WTC11 (cell line): ENCODE data around the gene TANC1. TPM values are rescaled to one million over a fixed set of nuclear protein-coding genes. Genes with fewer than 3 reads are reported as not detected.

Source experiments
- ATAC-seq: fragments of 200-7000 bp; cut with Tn5 transposase; 2 replicates; pipeline ENCODE4 v1.10.0; 2021; ENCODE audit warnings: mild to moderate bottlenecking, moderate library complexity
- CTCF ChIA-PET: fragments of 300-600 bp; sonication (Branson Sonifier 250); formaldehyde crosslinking; loops from one replicate; lab custom pipeline; 2021; ENCODE audit warnings: antibody characterized with exemption; lab: Charles Lee
- POLR2A ChIA-PET: fragments of 350-600 bp; sonication (Branson Sonifier 250); formaldehyde crosslinking; loops from one replicate; lab custom pipeline; 2021; ENCODE audit warnings: antibody characterized with exemption; lab: Charles Lee
- DNase-seq: peaks from one replicate; pipeline ENCODE4 v3.0.0; 2021; ENCODE audit warnings: low spot score
- H3K27ac Mint-ChIP-seq: 2 replicates; pipeline ENCODE4 v1.8.0; 2021; ENCODE audit warnings: mixed read lengths
- H3K27me3 Mint-ChIP-seq: 2 replicates; pipeline ENCODE4 v1.8.0; 2021; ENCODE audit warnings: low read depth, mild to moderate bottlenecking, moderate library complexity, mixed read lengths
- H3K36me3 Mint-ChIP-seq: 2 replicates; pipeline ENCODE4 v1.8.0; 2021; ENCODE audit warnings: mixed read lengths
- H3K4me1 Mint-ChIP-seq: 2 replicates; pipeline ENCODE4 v1.8.0; 2022; ENCODE audit warnings: mixed read lengths
- H3K4me3 Mint-ChIP-seq: 2 replicates; pipeline ENCODE4 v1.8.0; 2021; ENCODE audit warnings: mild to moderate bottlenecking, moderate library complexity, mixed read lengths
- H3K9me3 Mint-ChIP-seq: 2 replicates; pipeline ENCODE4 v1.8.0; 2021; ENCODE audit warnings: mixed read lengths
- AFF4 ChIP-seq: sonication (generic); formaldehyde crosslinking; IDR thresholded peaks from 2 replicates; pipeline ENCODE4 v1.8.1; 2023; ENCODE audit warnings: mild to moderate bottlenecking, missing genetic modification reagents, borderline replicate concordance
- ATF6 ChIP-seq: sonication (generic); formaldehyde crosslinking; IDR thresholded peaks from 2 replicates; pipeline ENCODE4 v1.8.1; 2023; ENCODE audit warnings: mild to moderate bottlenecking, missing genetic modification reagents
- CBFB ChIP-seq: sonication (generic); formaldehyde crosslinking; IDR thresholded peaks from 2 replicates; pipeline ENCODE4 v1.8.1; 2022; ENCODE audit warnings: mild to moderate bottlenecking, low read depth, missing genetic modification reagents
- CREM ChIP-seq: sonication (generic); formaldehyde crosslinking; IDR thresholded peaks from 2 replicates; pipeline ENCODE4 v1.8.1; 2022; ENCODE audit warnings: mild to moderate bottlenecking, missing genetic modification reagents, moderate library complexity
- E2F5 ChIP-seq: sonication (generic); formaldehyde crosslinking; IDR thresholded peaks from 2 replicates; pipeline ENCODE4 v1.8.1; 2022; ENCODE audit warnings: mild to moderate bottlenecking, moderate library complexity, missing genetic modification reagents
- FOXK1 ChIP-seq: sonication (generic); formaldehyde crosslinking; IDR thresholded peaks from 2 replicates; pipeline ENCODE4 v1.8.0; 2022; ENCODE audit warnings: mild to moderate bottlenecking, moderate library complexity, missing genetic modification reagents
- FOXP1 ChIP-seq: sonication (generic); formaldehyde crosslinking; IDR thresholded peaks from 2 replicates; pipeline ENCODE4 v1.8.0; 2022; ENCODE audit warnings: missing genetic modification reagents, mild to moderate bottlenecking, moderate library complexity, borderline replicate concordance
- HMGA2 ChIP-seq: fragments of 250-450 bp; sonication (Bioruptor Pico); IDR thresholded peaks from 2 replicates; pipeline ENCODE4 v1.4.0; 2021; ENCODE audit warnings: mild to moderate bottlenecking, moderate library complexity
- HMGXB4 ChIP-seq: sonication (generic); formaldehyde crosslinking; IDR thresholded peaks from 2 replicates; pipeline ENCODE4 v1.8.1; 2023; ENCODE audit warnings: mild to moderate bottlenecking, moderate library complexity, missing genetic modification reagents
- IRF1 ChIP-seq: sonication (generic); formaldehyde crosslinking; IDR thresholded peaks from 2 replicates; pipeline ENCODE4 v1.8.0; 2023; ENCODE audit warnings: missing genetic modification reagents
- IRF2 ChIP-seq: sonication (generic); formaldehyde crosslinking; IDR thresholded peaks from 2 replicates; pipeline ENCODE4 v1.8.0; 2022; ENCODE audit warnings: low read depth, missing genetic modification reagents, borderline replicate concordance
- JAZF1 ChIP-seq: fragments of 250-450 bp; sonication (Bioruptor Pico); IDR thresholded peaks from 2 replicates; pipeline ENCODE4 v1.9.0; 2021; ENCODE audit warnings: moderate library complexity, mild to moderate bottlenecking, inconsistent platforms
- MLX ChIP-seq: sonication (generic); formaldehyde crosslinking; IDR thresholded peaks from 2 replicates; pipeline ENCODE4 v1.8.1; 2023; ENCODE audit warnings: mild to moderate bottlenecking, missing genetic modification reagents, moderate library complexity
- PRDM15 ChIP-seq: sonication (generic); formaldehyde crosslinking; IDR thresholded peaks from 2 replicates; pipeline ENCODE4 v1.8.0; 2022; ENCODE audit warnings: missing genetic modification reagents
- RORB ChIP-seq: fragments of 250-450 bp; sonication (Bioruptor Pico); IDR thresholded peaks from 2 replicates; pipeline ENCODE4 v1.9.0; 2021; ENCODE audit warnings: mild to moderate bottlenecking
- TEAD1 ChIP-seq: sonication (generic); formaldehyde crosslinking; IDR thresholded peaks from 2 replicates; pipeline ENCODE4 v1.8.0; 2022; ENCODE audit warnings: mild to moderate bottlenecking, missing genetic modification reagents
- USF1 ChIP-seq: sonication (generic); formaldehyde crosslinking; IDR thresholded peaks from 2 replicates; pipeline ENCODE4 v1.8.0; 2022; ENCODE audit warnings: mild to moderate bottlenecking, missing genetic modification reagents
- ZNF512 ChIP-seq: sonication (generic); formaldehyde crosslinking; IDR thresholded peaks from 2 replicates; pipeline ENCODE4 v1.8.1; 2022; ENCODE audit warnings: missing genetic modification reagents, borderline replicate concordance
- total RNA-seq: library from RNA; stranded (reverse); gene quantifications from 3 replicates; pipeline ENCODE4 v1.2.3, GENCODE V29; 2021

TANC1 gene
- total RNA-seq, 1 experiment from 2014 or later: 11.6 TPM

GRCh38 chr2:159138642-159139182 is 170.3 kb downstream of the TANC1 start:
- ChIA-PET POLR2A (no interaction called here), CTCF (interaction anchor here (0.8 to 3.9 kb wide), 4 partner anchors 9 to 104 kb away, joined by 3 to 20 read pairs (median 4); no protein-coding TSS in a partner anchor)
- Mint-ChIP-seq H3K36me3 (no peaks in the 10 kb centered on the region), H3K27me3 (no peaks in the 10 kb centered on the region), H3K4me3 (no peak overlapping the region), H3K9me3 (no peaks in the 10 kb centered on the region), H3K4me1 (peaks cover 12% of the 10 kb centered on the region), H3K27ac (no peak overlapping the region)
- ATAC-seq: no peak
- DNase-seq: no peak
- TF ChIP-seq RORB (CRISPR knock-in tag): no peak
- no peak for TF ChIP-seq E2F5 (CRISPR knock-in tag)
- TF ChIP-seq CBFB: no peak
- TF ChIP-seq PRDM15 (CRISPR knock-in tag): no peak
- TF ChIP-seq MLX: no peak
- TF ChIP-seq TEAD1 (CRISPR knock-in tag): no peak
- TF ChIP-seq HMGXB4 (CRISPR knock-in tag): no peak
- no peak for TF ChIP-seq HMGA2 (CRISPR knock-in tag)
- TF ChIP-seq IRF1: no peak
- no peak for TF ChIP-seq ATF6 (CRISPR knock-in tag)
- TF ChIP-seq FOXK1 (CRISPR knock-in tag): no peak
- TF ChIP-seq ZNF512: no peak
- no peak for TF ChIP-seq IRF2 (CRISPR knock-in tag)
- TF ChIP-seq CREM (CRISPR knock-in tag): no peak
- TF ChIP-seq FOXP1 (CRISPR knock-in tag): no peak
- no peak for TF ChIP-seq AFF4 (CRISPR knock-in tag)
- no peak for TF ChIP-seq JAZF1 (CRISPR knock-in tag)
- TF ChIP-seq USF1 (CRISPR knock-in tag): no peak
